Anterior cingulate cortex (tissue), 58 donors: ENCODE measurements around the gene FAM81A.

Experiments
- DNase-seq, 58 donors: peaks; one replicate each; lab custom pipeline; 2025; lab: John Stamatoyannopoulos, UW

The FAM81A gene

DNA sequence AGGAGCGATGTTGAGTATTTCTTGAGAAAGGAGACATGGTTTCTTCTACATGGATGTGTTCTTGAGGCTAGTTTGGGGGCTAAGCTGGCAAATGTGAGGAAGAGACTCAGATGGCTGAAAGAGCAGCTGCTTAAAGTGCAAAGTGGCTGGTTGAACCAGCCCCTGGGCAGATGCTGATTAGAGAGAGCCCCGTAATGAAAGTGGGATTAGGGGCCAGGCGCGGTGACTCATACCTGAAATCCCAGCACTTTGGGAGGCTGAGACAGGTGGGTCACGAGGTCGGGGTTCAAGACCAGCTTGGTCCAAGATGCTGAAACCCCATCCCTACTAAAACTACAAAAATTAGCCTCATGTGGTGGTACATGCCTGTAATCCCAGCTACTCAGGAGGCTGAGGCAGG lies 98.6 kb downstream of the FAM81A start:
- DNase-seq, result no peak

GRCh38 chr15:59537403-59537802 lies 99.4 kb downstream of the FAM81A start:
- no peak for DNase-seq

DNA sequence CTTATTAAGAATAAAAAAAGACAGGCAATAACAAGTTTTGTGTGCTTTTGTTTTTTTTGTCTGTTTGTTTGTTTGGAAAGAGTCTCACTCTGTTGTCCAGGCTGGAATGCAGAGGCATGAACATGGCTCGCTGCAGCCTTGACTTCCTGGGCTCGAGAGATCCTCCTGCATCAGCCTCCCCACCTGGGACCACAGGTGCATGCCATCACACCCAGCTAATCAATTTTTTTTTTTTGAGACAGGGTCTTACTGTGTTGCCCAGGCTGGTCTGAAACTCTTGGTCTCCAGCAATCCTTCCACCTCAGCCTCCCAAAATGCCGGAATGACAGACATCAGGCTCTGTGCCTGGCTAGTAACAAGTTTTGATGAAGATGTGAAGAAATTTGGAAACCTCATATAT lies 100.5 kb downstream of the FAM81A start:
- no peak for DNase-seq

DNA sequence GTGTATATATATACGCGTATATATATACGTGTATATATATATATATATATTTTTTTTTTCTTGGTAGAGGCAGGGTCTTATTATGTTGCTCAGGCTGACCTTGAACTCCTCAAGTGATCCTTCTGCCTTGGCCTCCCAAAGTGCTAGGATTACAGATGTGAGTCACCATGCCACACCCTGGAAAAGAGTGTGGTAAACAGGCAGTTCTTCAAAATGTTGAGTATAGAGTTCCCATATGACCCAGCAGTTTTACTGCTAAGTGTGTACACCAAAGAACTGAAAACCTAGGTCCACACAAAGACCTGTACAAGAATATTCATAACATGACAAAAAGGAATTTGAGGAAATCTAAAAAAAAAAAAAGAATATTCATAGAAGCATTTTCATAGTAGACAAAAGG lies 101.8 kb downstream of the FAM81A start:
- no peak for DNase-seq

DNA sequence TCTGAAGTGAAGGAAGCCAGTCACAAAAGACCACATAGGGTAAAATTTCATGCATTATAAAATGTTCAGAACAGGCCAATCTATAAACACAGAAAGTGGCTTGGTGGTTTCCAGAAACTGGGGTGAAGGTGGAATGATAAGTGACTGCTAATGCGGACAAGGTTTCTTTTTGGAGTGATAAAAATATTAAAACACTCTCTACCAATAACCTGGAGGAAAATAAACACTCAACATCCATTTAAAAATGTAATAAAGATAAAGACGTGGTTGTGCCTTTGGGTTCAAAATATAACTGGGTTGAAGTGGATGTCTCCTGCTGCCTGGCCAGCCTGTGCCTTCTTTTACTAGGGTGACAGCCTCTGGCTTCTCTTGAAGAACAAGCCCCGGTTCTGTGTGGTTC lies 102.7 kb downstream of the FAM81A start:
- no peak for DNase-seq

DNA sequence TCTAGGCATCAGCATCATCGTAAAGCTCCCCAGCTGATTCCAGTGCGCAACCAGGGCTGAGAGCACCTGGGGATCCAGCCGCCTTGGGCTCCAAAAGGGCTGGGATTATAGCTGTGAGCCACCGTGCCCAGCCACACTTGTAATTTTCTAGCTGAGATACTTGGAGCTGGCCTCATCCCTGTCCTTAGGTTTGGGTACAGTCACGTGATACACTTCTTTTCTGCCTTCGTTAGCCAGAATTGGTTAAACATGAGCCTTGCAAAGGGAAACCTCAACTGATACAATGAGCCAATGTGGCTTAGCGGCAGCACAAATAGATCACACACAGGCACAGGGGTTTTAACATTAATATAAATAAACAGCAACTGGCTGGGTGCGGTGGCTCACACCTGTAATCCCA lies 103.8 kb downstream of the FAM81A start:
- DNase-seq, result no peak

GRCh38 chr15:59543721-59544547 lies 105.9 kb downstream of the FAM81A start:
- no peak for DNase-seq

- no peak for DNase-seq
These were observed 107.6 kb downstream of the FAM81A start for GRCh38 chr15:59545573-59545972.

DNA sequence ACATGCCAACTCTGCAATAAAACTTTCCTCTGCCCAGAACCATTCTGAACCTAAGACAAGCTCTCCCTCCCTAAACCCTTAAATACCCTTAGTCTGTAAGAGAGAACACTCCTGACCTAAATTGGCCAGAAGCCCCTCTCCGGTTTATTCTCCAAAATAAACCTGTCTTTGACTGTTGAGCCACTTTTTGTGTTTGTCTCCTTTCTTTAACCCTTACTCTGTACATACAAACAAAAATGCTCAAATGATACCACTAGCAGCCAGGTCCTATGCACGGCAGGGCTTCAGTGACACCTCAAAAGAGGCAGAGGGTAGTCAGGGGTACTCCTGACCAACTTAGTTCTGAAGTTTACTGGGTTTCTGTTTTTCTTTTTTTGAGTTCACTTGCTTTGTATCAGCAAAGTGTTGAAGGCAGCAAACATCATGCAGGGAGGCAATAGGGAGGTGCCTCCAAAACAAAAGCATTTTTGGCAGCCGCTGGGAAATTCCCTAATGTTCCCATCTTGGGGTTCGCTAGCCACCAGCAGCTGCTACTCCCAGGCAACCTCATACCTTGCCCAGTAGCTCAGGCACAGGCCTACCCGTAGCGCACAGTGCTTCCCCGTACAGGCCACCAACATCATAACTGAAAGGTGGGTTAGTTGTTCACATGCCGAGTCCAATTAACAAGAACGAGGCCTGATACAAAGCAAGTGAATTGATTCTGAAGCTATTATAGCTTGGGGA lies 110.7 kb downstream of the FAM81A start:
- DNase-seq, result no peak

- DNase-seq, result no peak
These were observed 111.6 kb downstream of the FAM81A start for GRCh38 chr15:59549301-59550185.

- DNase-seq, result no peak
These were observed 112.5 kb downstream of the FAM81A start for GRCh38 chr15:59550530-59550929.

DNA sequence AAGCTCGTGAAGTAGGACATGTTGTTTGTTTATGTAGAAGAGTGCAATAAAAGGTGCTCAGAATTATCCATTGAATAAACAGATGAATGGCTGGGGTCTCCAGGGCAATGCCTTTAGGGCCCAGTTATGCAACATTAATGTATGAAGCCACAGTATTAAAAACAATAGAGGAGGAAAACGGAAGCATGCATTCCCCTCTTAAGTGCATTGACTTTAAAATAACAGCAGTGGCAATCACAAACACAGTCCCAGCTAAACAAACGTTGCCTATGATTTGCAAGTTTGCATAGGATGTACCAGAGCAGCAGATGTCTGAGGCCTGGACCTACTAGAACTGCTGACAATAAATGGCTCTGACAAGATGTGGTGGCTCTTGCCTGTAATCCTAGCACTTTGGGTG lies 113.0 kb downstream of the FAM81A start:
- no peak for DNase-seq

GRCh38 chr15:59553879-59554735 lies 116.1 kb downstream of the FAM81A start:
- DNase-seq, result no peak

GRCh38 chr15:59555696-59556095 lies 117.7 kb downstream of the FAM81A start:
- DNase-seq, result no peak

GRCh38 chr15:59556380-59556779 lies 118.4 kb downstream of the FAM81A start:
- DNase-seq, result no peak

- DNase-seq, result no peak
These were observed 119.6 kb downstream of the FAM81A start for GRCh38 chr15:59557581-59557980.

DNA sequence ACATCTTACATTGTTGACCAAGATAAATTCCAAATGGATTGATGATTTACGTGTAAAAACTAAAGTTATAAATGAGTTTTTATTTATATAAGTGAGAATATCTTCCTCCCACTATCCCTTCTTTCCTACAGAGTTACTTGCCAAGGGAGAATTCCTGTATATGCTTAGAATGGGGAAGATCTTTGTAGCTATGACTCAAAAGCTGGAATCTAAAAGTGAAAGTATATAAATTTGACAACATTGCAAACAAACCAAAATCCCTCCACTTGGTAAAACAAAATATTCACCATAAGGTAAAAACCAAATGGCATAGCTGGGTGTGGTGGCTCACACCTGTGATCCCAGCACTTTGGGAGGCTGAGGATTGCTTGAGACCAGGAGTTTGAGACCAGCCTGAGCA lies 120.9 kb downstream of the FAM81A start:
- no peak for DNase-seq

- DNase-seq, result no peak
These were observed 123.6 kb downstream of the FAM81A start for GRCh38 chr15:59561547-59561946.

- DNase-seq, result no peak
These were observed 124.6 kb downstream of the FAM81A start for GRCh38 chr15:59562448-59563186.
